BJ (cell line): Measurements from ENCODE around the gene SULT1A2. TPM values are rescaled to one million over a fixed set of nuclear protein-coding genes. Genes with fewer than 3 reads are reported as not detected.
"Not testable (repeated sequence)": the region's sequence is repeated elsewhere in the genome, so short reads cannot be mapped to it uniquely, and the experiment has no call there.

ENCODE experiments used
- CTCF ChIA-PET: fragments of 350-600 bp; formaldehyde crosslinking; extraction: SDS; loops from one replicate; lab custom pipeline; 2021; ENCODE audit warnings: antibody characterized with exemption, inconsistent platforms; lab: Yijun Ruan, JAX
- POLR2A ChIA-PET: fragments of 300-600 bp; sonication (Branson Sonifier 250); formaldehyde crosslinking; extraction: SDS; loops from one replicate; lab custom pipeline; 2021; ENCODE audit warnings: antibody characterized with exemption; lab: Charles Lee
- DNase-seq: peaks from one replicate; pipeline ENCODE4 v3.0.0-alpha.2; 2011; ENCODE audit warnings: low read depth
- H3K27me3 ChIP-seq: 2 replicates; pipeline ENCODE4 v1.6.0; 2011; ENCODE audit warnings: low read length; ENCODE audit not compliant: control insufficient read depth, insufficient read depth
- H3K36me3 ChIP-seq: 2 replicates; pipeline ENCODE4 v1.5.1; 2011; ENCODE audit warnings: low read length; ENCODE audit not compliant: control insufficient read depth, insufficient read depth
- H3K4me3 ChIP-seq: 2 replicates; pipeline ENCODE4 v1.5.1; 2011; ENCODE audit warnings: low read depth, mild to moderate bottlenecking, control low read depth, low read length
- CTCF ChIP-seq: IDR thresholded peaks from 2 replicates; pipeline ENCODE4 v1.5.1; 2011; ENCODE audit warnings: low read depth, mild to moderate bottlenecking, control low read depth, inconsistent platforms, low read length, moderate library complexity; ENCODE audit not compliant: insufficient read depth
- polyA plus RNA-seq: library from polyadenylated mRNA; depleted of rRNA; stranded (reverse); fragments of >200 nt; gene quantifications from 2 replicates; pipeline ENCODE4 v1.2.3, GENCODE V29; 2011; rRNA removed

SULT1A2 gene
- polyA plus RNA-seq, 1 experiment = not detected

GRCh38 chr16:28546626-28547025, 50.2 kb downstream of the SULT1A2 start:
- Histone ChIP-seq H3K36me3 (no peaks in the 10 kb centered on the region), H3K4me3 (no peak overlapping the region), H3K27me3 (0 out of 2 replicates have a peak, but pooled peaks cover 1% of the 10 kb centered on the region)
- ChIA-PET CTCF (no interaction called here), POLR2A (no interaction called here)
- no peak for DNase-seq
- no peak for TF ChIP-seq CTCF

GRCh38 chr16:28545964-28546363, 50.9 kb downstream of the SULT1A2 start:
- CTCF ChIA-PET, H3K36me3 ChIP-seq, POLR2A ChIA-PET, H3K27me3 ChIP-seq, DNase-seq, H3K4me3 ChIP-seq: not testable (repeated sequence)

GRCh38 chr16:28544998-28545397, 51.9 kb downstream of the SULT1A2 start:
- Histone ChIP-seq H3K36me3 (no peaks in the 10 kb centered on the region), H3K4me3 (no peak overlapping the region), H3K27me3 (0 out of 2 replicates have a peak, but pooled peaks cover 1% of the 10 kb centered on the region)
- no peak for TF ChIP-seq CTCF
- POLR2A ChIA-PET = no interaction called here
- CTCF ChIA-PET = no interaction called here
- DNase-seq = no peak

- H3K4me3 ChIP-seq = no peak overlapping the region
- H3K27me3 ChIP-seq = 0 out of 2 replicates have a peak, but pooled peaks cover 1% of the 10 kb centered on the region
- ChIA-PET POLR2A (no interaction called here), CTCF (no interaction called here)
- no peak for DNase-seq
- no peaks in the 10 kb centered on the region for H3K36me3 ChIP-seq
- TF ChIP-seq CTCF = no peak
Observed at GRCh38 chr16:28543072-28543471, 53.8 kb downstream of the SULT1A2 start.

GRCh38 chr16:28542646-28543045, 54.2 kb downstream of the SULT1A2 start:
- Histone ChIP-seq H3K4me3 (no peak overlapping the region), H3K27me3 (0 out of 2 replicates have a peak, but pooled peaks cover 1% of the 10 kb centered on the region), H3K36me3 (peaks cover 3% of the 10 kb centered on the region)
- DNase-seq = no peak
- POLR2A ChIA-PET = no interaction called here
- CTCF ChIA-PET = no interaction called here
- TF ChIP-seq CTCF = no peak

Other genes starting within 250 kb of the SULT1A2 start
- gene NPIPB6, start 233.5 kb downstream of the SULT1A2 start, polyA plus RNA-seq = 0.15 and 0.34 TPM in 2 replicates
- 150 and 287 TPM in 2 replicates for gene EIF3CL, start 193.2 kb downstream of the SULT1A2 start, polyA plus RNA-seq
- gene NPIPB7, start 124.7 kb downstream of the SULT1A2 start, polyA plus RNA-seq = not detected in 2 replicates
- gene CLN3, start 105.0 kb downstream of the SULT1A2 start, polyA plus RNA-seq = 20.6 and 25.2 TPM in 2 replicates
- 0.02 TPM in 1 of 2 replicates, not detected in the other for gene APOBR, start 102.4 kb downstream of the SULT1A2 start, polyA plus RNA-seq
- gene IL27, start 90.2 kb downstream of the SULT1A2 start, polyA plus RNA-seq = not detected in 2 replicates
- gene NUPR1, start 58.1 kb downstream of the SULT1A2 start, polyA plus RNA-seq = 31.4 and 88.9 TPM in 2 replicates
- gene SGF29, start 43.1 kb downstream of the SULT1A2 start, polyA plus RNA-seq = 2.4 and 2.5 TPM in 2 replicates
- gene SULT1A1, start 13.0 kb upstream of the SULT1A2 start, polyA plus RNA-seq = 0.12 and 0.13 TPM in 2 replicates
- gene NPIPB8, start 41.0 kb upstream of the SULT1A2 start, polyA plus RNA-seq = 0.23 TPM in 1 of 2 replicates, not detected in the other
- gene EIF3C, start 114.4 kb upstream of the SULT1A2 start, polyA plus RNA-seq = 349 and 418 TPM in 2 replicates
- 0.16 and 0.20 TPM in 2 replicates for gene NPIPB9, start 154.7 kb upstream of the SULT1A2 start, polyA plus RNA-seq
- 17.8 and 19.9 TPM in 2 replicates for gene ATXN2L, start 225.9 kb upstream of the SULT1A2 start, polyA plus RNA-seq
- gene TUFM, start 249.3 kb upstream of the SULT1A2 start, polyA plus RNA-seq = 77.2 and 118 TPM in 2 replicates